AG08396 (cell line): ENCODE measurements around the gene DHPS.
"Not testable (repeated sequence)": the region's sequence is repeated elsewhere in the genome, so short reads cannot be mapped to it uniquely, and the experiment has no call there.

Experiments used
- DNase-seq: peaks from one replicate; pipeline ENCODE4 v3.0.0; 2012; ENCODE audit warnings: low spot score, mixed read lengths

The DHPS gene

GRCh38 chr19:12705654-12706331 lies 24.1 kb upstream of the DHPS start:
- no peak for DNase-seq

- DNase-seq, result no peak
Measured at GRCh38 chr19:12705169-12705568, 23.5 kb upstream of the DHPS start.

DNA sequence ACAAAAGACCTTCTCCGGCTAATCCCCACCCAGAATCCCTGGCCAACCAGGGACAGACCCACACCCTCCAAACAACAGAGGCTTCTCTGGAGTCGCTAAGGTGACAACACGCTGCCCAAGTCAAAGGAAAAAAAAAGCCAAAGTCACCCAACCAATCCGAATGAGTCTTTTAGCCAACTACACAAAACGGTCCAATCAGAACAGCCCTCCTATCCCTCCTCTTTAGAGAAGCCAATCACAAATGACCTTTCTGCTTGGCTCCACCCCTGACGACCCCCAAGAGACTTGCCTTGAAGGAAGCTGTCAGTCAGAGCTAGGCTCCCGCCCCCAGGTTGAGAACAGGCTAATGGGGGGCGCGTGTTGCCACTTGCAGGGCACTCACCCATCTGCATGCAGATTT lies 21.4 kb upstream of the DHPS start:
- peak; percentile 83 for DNase-seq

GRCh38 chr19:12701596-12702282 lies 20.1 kb upstream of the DHPS start:
- no peak for DNase-seq

- no peak for DNase-seq
Measured at GRCh38 chr19:12698138-12698537, 16.5 kb upstream of the DHPS start.

DNA sequence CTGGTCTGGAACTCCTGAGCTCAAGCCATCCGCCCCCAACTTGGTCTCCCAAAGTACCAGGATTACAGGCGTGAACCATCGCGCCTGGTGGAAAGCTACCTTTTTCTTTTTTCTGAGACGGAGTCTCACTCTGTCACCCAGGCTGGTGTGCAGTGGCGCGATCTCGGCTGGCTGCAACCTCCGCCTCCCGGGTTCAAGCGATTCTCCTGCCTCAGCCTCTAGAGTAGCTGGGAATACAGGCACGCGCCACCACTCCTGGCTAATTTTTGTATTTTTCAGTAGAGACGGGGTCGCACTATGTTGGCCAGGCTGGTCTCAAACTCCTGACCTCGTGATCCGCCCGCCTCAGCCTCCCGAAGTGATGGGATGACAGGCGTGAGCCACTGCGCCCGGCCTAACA lies 15.7 kb upstream of the DHPS start:
- DNase-seq, result not testable (repeated sequence)

DNA sequence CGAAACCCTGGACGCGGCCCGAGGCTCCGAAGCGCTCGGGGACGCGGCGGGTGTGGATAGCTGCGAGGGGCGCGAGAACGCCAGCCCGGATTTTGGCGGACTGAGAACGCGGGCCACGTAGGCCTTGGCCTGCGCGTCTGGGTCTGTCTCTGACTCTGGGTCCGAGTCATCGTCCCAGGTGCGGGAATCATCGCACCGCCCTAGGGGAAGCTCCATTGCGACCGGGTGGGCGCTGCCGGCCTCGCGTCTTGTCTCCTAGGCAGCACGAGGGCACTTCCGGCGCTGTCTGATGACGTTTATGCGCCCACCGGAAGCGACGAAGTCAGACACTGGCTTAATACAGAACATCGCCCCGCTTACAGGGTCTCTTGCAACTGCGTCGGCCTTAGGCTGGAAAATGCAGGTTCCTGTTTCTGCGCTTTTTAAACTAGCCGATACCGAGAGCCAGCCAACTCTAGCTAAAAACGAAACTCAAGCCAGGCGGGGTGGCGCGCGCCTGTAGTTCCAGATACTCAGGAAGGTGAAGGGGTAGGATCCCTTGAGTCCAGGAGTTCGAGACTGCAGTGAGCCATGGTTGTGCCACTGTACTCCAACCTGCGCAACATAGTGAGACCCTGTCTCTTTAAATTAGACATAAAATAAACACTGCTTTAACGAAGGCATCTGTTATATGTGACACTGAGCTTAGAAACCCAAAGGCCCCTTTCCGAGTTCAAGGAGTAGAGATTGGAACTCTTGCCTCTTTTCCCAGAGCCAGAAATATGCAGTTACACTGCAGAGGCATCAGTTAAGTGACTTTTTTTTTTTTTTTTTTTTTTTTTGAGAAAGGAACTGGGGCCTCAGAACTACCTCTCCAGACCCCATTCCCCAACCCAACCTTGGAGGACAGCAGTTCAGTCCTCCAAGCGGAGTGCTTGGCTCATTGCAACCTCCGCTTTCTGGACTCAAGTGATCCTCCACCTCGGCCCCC lies 15.0 kb upstream of the DHPS start, which contains the start of gene FBXW9:
TSS of gene FBXW9 (minus strand) at position 266 of the 970 bp plus-strand sequence. CDS start at position 216, 50 bp downstream.
- peak; percentile 98 for DNase-seq

GRCh38 chr19:12695997-12696365 lies 14.3 kb upstream of the DHPS start:
- peak; percentile 32 for DNase-seq

DNA sequence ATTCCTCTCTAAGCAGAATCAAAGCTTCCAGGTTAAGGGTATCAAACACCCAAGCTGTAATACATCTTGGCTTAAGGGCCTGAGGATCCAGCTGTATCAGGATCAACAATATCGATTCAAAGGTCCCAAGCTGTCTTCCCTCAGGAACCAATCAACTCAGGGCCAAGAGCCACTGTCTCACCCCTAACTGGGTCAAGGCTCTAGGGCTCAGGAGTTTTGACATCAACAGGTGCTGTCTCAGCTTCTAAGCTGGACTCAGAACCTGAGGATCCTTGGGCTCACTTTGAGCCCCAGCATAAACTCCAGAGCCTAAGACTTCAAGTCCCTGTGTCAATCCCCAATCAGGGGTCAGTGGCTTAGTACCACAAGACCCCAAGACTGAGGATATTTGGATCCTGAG lies 13.8 kb upstream of the DHPS start:
- no peak for DNase-seq

- DNase-seq, result no peak
Measured at GRCh38 chr19:12695096-12695495, 13.4 kb upstream of the DHPS start.

- no peak for DNase-seq
Measured at GRCh38 chr19:12694641-12695040, 13.0 kb upstream of the DHPS start.

GRCh38 chr19:12692960-12693359 lies 11.3 kb upstream of the DHPS start:
- DNase-seq, result no peak

- DNase-seq, result no peak
Measured at GRCh38 chr19:12689581-12690216, 8.0 kb upstream of the DHPS start.

- no peak for DNase-seq
Measured at GRCh38 chr19:12689012-12689411, 7.3 kb upstream of the DHPS start.

- no peak for DNase-seq
Measured at GRCh38 chr19:12687496-12688196, 6.0 kb upstream of the DHPS start, which contains the start of gene GNG14. TSS of gene GNG14 (plus strand) at chr19:12687998. CDS start at chr19:12688049, 51 bp downstream.

DNA sequence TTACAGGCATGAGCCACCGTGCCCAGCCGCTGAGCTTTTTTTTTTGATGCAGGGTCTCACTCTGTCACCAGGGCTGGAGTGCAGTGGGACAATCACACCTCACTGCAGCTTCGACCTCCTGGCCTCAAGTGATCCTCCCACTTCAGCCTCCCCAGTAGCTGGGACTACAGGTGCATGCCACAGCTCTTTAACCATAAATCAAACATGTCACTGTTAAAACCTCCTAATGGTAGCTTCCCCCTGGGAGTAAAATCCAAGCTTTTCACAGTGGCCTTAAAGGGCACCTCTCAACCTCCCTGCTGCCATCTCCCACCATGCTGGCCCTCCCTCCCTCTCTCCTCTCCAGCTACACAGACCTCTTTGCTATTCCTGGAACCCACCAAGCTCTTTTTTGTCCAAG lies 4.2 kb upstream of the DHPS start:
- no peak for DNase-seq

GRCh38 chr19:12680034-12680433 lies 1.6 kb downstream of the DHPS start:
- DNase-seq, result no peak

DNA sequence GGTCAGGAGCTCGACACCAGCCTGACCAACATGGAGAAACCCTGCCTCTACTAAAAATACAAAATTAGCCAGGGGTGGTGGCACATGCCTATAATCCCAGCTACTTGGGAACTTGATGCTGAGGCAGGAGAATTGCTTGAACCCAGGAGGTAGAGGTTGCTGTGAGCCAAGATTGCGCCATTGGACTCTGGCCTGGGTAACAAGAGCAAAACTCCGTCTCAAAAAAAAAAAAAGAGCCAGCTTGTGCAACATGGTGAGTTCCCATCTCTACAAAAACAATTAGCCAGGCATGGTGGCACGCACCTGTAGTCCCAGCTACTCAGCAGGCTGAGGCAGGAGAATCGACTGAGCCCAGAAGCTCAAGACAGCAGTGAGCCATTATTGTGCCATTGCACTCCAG lies 3.6 kb downstream of the DHPS start:
- DNase-seq, result not testable (repeated sequence)

DNA sequence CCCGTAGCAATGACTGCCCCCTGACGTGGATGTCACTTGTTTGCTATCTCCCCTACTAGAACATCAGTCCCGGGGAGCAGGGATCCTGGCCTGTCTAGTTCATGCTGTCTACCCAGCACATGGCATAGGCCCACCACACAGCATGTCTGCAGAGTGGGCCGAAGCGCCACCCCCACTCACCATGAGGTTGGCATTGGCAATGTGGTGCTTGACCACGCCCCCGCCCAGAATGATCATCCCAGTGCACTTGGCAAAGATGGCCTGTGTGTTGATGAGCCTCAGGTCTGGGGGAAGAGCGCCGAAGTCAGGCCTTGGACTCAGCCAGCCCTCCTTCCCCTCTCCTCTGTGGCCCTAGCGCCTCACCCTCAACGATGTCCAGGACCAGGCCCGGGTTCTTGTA lies 4.8 kb downstream of the DHPS start:
- no peak for DNase-seq

DNA sequence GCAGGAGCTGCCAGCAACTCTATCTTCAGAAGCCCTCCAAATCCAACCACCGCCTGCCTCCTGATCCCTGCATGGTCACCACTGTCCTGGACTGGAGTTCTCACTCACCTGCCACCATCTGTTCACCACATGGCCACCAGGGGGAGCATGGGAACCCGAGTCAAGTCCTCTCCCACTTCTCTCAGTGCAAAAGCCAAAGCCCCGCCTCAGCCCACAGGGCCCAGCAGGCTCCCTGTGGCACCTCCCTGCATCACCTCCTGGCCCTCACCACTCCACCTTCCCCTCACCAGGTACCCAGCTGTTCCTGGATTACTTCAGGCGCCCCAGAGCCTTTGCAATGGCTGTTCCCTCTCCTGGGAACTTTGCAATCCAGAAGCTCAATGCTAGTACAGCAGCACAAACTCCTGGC lies 5.3 kb downstream of the DHPS start:
- peak; percentile 85 for DNase-seq

GRCh38 chr19:12675940-12676339 lies 5.7 kb downstream of the DHPS start:
- DNase-seq, result no peak
